Spleen (tissue), 7 donors: ENCODE results near the gene RNF180.

ENCODE experiments used
- CTCF ChIP-seq, 11 experiments: fragments of 200-600 bp in 7 of 11; fragments of 450-650 bp in 4 of 11; sonication (generic) in 4 of 11; IDR thresholded peaks in 8 of 11; conservative IDR thresholded peaks in 3 of 11; 1 replicate in 7 of 11; 2 replicates in 4 of 11; pipeline versions ENCODE4 v1.4.0 to v1.8.0; 2016 to 2021; ENCODE audit warnings: antibody characterized with exemption in 11 of 11, inconsistent platforms in 4 of 11, mild to moderate bottlenecking in 1 of 11
- POLR2A ChIP-seq, 3 donors: fragments of 450-650 bp; IDR thresholded peaks; one replicate each; pipeline ENCODE4 v1.5.1; 2017; ENCODE audit warnings: antibody characterized with exemption in 3 of 3, mild to moderate bottlenecking in 1 of 3
- POLR2AphosphoS5 ChIP-seq, 3 donors: sonication (generic); formaldehyde crosslinking; IDR thresholded peaks; one replicate each; pipeline ENCODE4 v1.5.1; 2017; ENCODE audit warnings: antibody characterized with exemption in 3 of 3
- donor health status: DM: no; HTN: no; CAD: no; lungs with moderate emphysema.
- donor health status: DM: no; HTN: no; CAD: no.
- donor health status: DM: no; HTN: no; CAD: no.

GRCh38 chr5:64199425-64199824 lies 33.8 kb downstream of the RNF180 start:
- no peak for TF ChIP-seq CTCF (IDR thresholded peaks at IDR 0.05 in 8 of 11, conservative IDR thresholded peaks at IDR 0.05 in 3 of 11)
- TF ChIP-seq POLR2AphosphoS5 (IDR thresholded peaks at IDR 0.05), result no peak
- no peak for TF ChIP-seq POLR2A (IDR thresholded peaks at IDR 0.05)
